NCI-H187 treated with DMSO at 0.1 percent for 48 hours (cell line): Measurements from ENCODE around the gene SLC22A25.
"Not testable (repeated sequence)": the region's sequence is repeated elsewhere in the genome, so short reads cannot be mapped to it uniquely, and the experiment has no call there.

Experiments used
- DNase-seq: peaks from one replicate; lab custom pipeline; 2025; lab: John Stamatoyannopoulos, UW

The SLC22A25 gene

GRCh38 chr11:63243533-63243932 is at the start of gene SLC22A25:
Gene SLC22A25 (minus strand): TSS chr11:63243599. CDS start chr11:63229652, 13,947 bp downstream.
- DNase-seq: no peak

- DNase-seq: no peak
These were observed 46.9 kb upstream of the SLC22A25 start for GRCh38 chr11:63290285-63290684.

- no peak for DNase-seq
These were observed 46.3 kb upstream of the SLC22A25 start for GRCh38 chr11:63289658-63290057.

GRCh38 chr11:63282579-63282978 is 39.2 kb upstream of the SLC22A25 start:
- no peak for DNase-seq

GRCh38 chr11:63280920-63281319 is 37.5 kb upstream of the SLC22A25 start:
- no peak for DNase-seq

- DNase-seq: peak; percentile 83
These were observed 34.0 kb upstream of the SLC22A25 start for GRCh38 chr11:63277345-63277943.

- no peak for DNase-seq
These were observed 31.4 kb upstream of the SLC22A25 start for GRCh38 chr11:63274776-63275175.

- no peak for DNase-seq
These were observed 30.3 kb upstream of the SLC22A25 start for GRCh38 chr11:63273685-63274084.

GRCh38 chr11:63262547-63262946 is 19.1 kb upstream of the SLC22A25 start:
- peak; percentile 73 for DNase-seq

GRCh38 chr11:63251312-63251711 is 7.9 kb upstream of the SLC22A25 start:
- DNase-seq: no peak

GRCh38 chr11:63250162-63251050 is 7.0 kb upstream of the SLC22A25 start:
- DNase-seq: no peak

- DNase-seq: no peak
These were observed 5.6 kb upstream of the SLC22A25 start for GRCh38 chr11:63248966-63249365.

- DNase-seq: not testable (repeated sequence)
These were observed 4.0 kb upstream of the SLC22A25 start for GRCh38 chr11:63247237-63248002.

GRCh38 chr11:63246045-63246444 is 2.6 kb upstream of the SLC22A25 start:
- no peak for DNase-seq

- no peak for DNase-seq
These were observed 1.5 kb upstream of the SLC22A25 start for GRCh38 chr11:63244862-63245261.

- no peak for DNase-seq
These were observed 1.2 kb downstream of the SLC22A25 start for GRCh38 chr11:63242089-63242781.

GRCh38 chr11:63240791-63241379 is 2.5 kb downstream of the SLC22A25 start:
- DNase-seq: no peak

- no peak for DNase-seq
These were observed 3.3 kb downstream of the SLC22A25 start for GRCh38 chr11:63240098-63240497.

- DNase-seq: no peak
These were observed 4.1 kb downstream of the SLC22A25 start for GRCh38 chr11:63239254-63239653.

GRCh38 chr11:63237413-63237812 is 6.0 kb downstream of the SLC22A25 start:
- no peak for DNase-seq
